Measurements from ENCODE around the gene TNFAIP1. TPM values are rescaled to one million over a fixed set of nuclear protein-coding genes. Genes with fewer than 3 reads are reported as not detected.

Gene TNFAIP1
- total RNA-seq, 1 experiment from 2014 or later, result 33.4 TPM

DNA sequence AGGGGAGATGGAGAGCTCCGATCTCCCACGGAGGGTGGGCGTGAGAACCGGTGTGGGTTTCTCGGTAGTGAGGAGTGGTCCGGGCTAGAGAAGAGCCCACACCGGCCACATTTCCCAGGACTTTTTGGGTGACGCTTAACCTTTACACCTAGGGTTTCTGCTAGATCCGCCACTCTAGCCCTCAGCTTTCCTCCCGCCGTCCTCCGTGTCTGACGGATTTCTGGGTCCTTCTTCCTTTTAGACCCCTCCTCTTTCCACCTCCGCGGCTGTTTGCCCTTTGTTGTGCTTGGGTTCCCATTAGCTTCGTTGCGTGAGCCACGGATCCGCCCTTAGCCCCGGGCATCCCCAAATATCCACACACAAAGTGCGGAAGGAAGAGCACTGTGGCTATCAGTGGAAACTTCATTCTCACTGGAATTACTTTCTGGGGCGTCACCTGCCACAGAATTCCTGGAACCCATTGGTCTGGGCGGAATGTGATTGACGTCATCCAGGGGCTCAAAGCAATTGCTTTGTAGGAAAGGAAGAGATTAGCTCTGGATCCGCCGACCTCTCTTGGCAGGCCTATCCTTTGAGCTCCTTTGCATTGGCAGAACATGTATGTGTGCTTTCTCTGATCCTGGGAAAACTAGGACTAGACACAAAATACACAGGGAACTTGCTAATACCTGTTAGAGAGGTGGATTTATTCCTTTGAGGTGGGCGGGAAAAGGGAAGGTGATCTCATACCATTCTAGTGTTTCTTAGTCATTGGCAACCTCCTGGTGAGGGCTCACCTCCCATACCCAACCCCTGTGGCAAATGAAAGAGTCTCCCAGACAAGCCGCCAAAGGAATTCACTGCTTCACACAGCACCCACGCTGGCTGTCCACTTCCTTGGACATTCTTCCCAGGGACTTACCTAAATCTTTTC is 654 bp downstream of the TNFAIP1 start:
- ATAC-seq, result peak; percentile 42
- Histone ChIP-seq H3K27me3 (ENCODE audit: insufficient read depth, low read length) (no peaks in the 10 kb centered on the region), H4K20me1 (ENCODE audit: insufficient read depth) (no peaks in the 10 kb centered on the region), H3K4me1 (ENCODE audit: control insufficient read depth in 1 of 2, insufficient read depth in 2 of 2, low read length in 2 of 2) (peaks cover 16 to 38% of the 10 kb centered on the region in 2 experiments), H3K9me2 (ENCODE audit: insufficient read depth) (no peaks in the 10 kb centered on the region), H3K79me2 (ENCODE audit: insufficient read depth, low read length) (peaks cover 32% of the 10 kb centered on the region), H2AFZ (ENCODE audit: low read depth, low read length, poor library complexity, severe bottlenecking) (no peak overlapping the region), H3K27ac (ENCODE audit: low read depth, low read length) (peak overlapping the region; percentile 81), H3K9ac (ENCODE audit: low read length) (peak overlapping the region; percentile 89), H3K9me3 (ENCODE audit: control insufficient read depth in 1 of 2, insufficient read depth in 1 of 2, low read depth in 1 of 2, low read length in 2 of 2) (no peaks in the 10 kb centered on the region), H3K4me2 (ENCODE audit: low read length) (peak overlapping the region; percentile 93), H3K4me3 (replicated peaks in 1 of 2; ENCODE audit: low read depth in 1 of 2, low read length in 2 of 2) (peak overlapping the region; percentile 97 to 99), H3K36me3 (ENCODE audit: control insufficient read depth in 1 of 2, insufficient read depth in 2 of 2, low read length in 2 of 2) (peaks cover 6 to 8% of the 10 kb centered on the region in 2 experiments; a peak in 3 of 4 replicates)
- CTCF ChIA-PET, result interaction anchor here (0.6 to 1.9 kb wide), 8 partner anchors 10 to 235 kb away, joined by 3 to 11 read pairs (median 3); partner anchors contain the start of gene POLDIP2
- POLR2A ChIA-PET, result interaction anchor here (0.8 to 2.0 kb wide), 5 partner anchors 11 to 69 kb away, joined by 3 to 26 read pairs (median 6); partner anchors contain the start of genes POLDIP2 and TMEM97
- RAD21 ChIA-PET (ENCODE audit: low non-redundant PET in 1 of 2, low total read pairs in 2 of 2, uncharacterized antibody in 2 of 2, unreplicated experiment in 2 of 2), result interaction anchor here (1.2 to 2.5 kb wide), 2 partner anchors 21 to 22 kb away, joined by 3 to 9 read pairs; partner anchors contain the start of gene POLDIP2 (in 1 of the 2)
- intact Hi-C loops (cut with micrococcal nuclease), result loop anchor here (1.0 to 5.0 kb wide), 2 partner anchors 17 to 104 kb away; partner anchors contain the start of gene TMEM97
- TF ChIP-seq TCF7L2 (IDR thresholded peaks at IDR 0.05; ENCODE audit: borderline replicate concordance, extremely low read depth, insufficient read depth, insufficient read length) (no peak), ELF1 (IDR thresholded peaks at IDR 0.05; ENCODE audit: borderline replicate concordance, low read depth) (no peak), ZFX (IDR thresholded peaks at IDR 0.05) (no peak), FOSL1 (IDR thresholded peaks at IDR 0.05; ENCODE audit: low read depth) (no peak), SIN3A (IDR thresholded peaks at IDR 0.05; ENCODE audit: low read depth) (peak; percentile 30; the same call in 1 of the 2 replicates), ZBTB33 (IDR thresholded peaks at IDR 0.05; ENCODE audit: extremely low read depth, insufficient replicate concordance, low read length) (no peak), EZH2 (IDR thresholded peaks at IDR 0.05) (no peak), SP1 (IDR thresholded peaks at IDR 0.05; ENCODE audit: low read depth) (no peak), RAD21 (IDR thresholded peaks at IDR 0.05; ENCODE audit: low read depth) (no peak), EGR1 (IDR thresholded peaks at IDR 0.05; ENCODE audit: low read depth) (peak; percentile 20; the same call in 1 of the 2 replicates), CTCF (IDR thresholded peaks at IDR 0.05 in 2 of 3, conservative IDR thresholded peaks at IDR 0.05 in 1 of 3; ENCODE audit: borderline replicate concordance in 1 of 3, insufficient read depth in 1 of 3, low read depth in 2 of 3, low read length in 2 of 3) (no peak), ZNF274 (IDR thresholded peaks at IDR 0.05; ENCODE audit: low read depth, low read length) (no peak), CEBPB (IDR thresholded peaks at IDR 0.05; ENCODE audit: low read depth) (no peak), YY1 (IDR thresholded peaks at IDR 0.05; ENCODE audit: extremely low read depth, insufficient replicate concordance, low read depth, low read length) (no peak), POLR2A (IDR thresholded peaks at IDR 0.05; ENCODE audit: borderline replicate concordance, extremely low read depth, insufficient read depth, insufficient read length) (no peak), POLR2AphosphoS5 (IDR thresholded peaks at IDR 0.05; ENCODE audit: low read depth, low read length) (no peak), JUND (IDR thresholded peaks at IDR 0.05) (peak; percentile 58)
- TF ChIP-seq, protein P1, sequence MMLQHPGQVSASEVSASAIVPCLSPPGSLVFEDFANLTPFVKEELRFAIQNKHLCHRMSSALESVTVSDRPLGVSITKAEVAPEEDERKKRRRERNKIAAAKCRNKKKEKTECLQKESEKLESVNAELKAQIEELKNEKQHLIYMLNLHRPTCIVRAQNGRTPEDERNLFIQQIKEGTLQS (IDR thresholded peaks at IDR 0.05), result no peak
- DNase-seq (ENCODE audit: low read depth, low spot score), result peak; percentile 75
- BruUV-seq (replicated peaks), result TSS peak; percentile 58

Measured in HCT116 (cell line).